Fibroblast of lung (primary cell): ENCODE data around the gene HTATIP2.

ENCODE experiments used
- CTCF ChIP-seq, 2 donors: IDR thresholded peaks in 1 of 2; conservative IDR thresholded peaks in 1 of 2; 1 replicate in 1 of 2; 2 replicates in 1 of 2; pipeline ENCODE4 v1.5.1; 2011 to 2012; ENCODE audit warnings: low read length in 2 of 2, control low read depth in 1 of 2, inconsistent platforms in 1 of 2, low read depth in 1 of 2, mild to moderate bottlenecking in 1 of 2
- EZH2 ChIP-seq: IDR thresholded peaks from 2 replicates; pipeline ENCODE4 v1.5.1; 2012; ENCODE audit warnings: low read length, control low read depth, mild to moderate bottlenecking; ENCODE audit errors: missing control alignments

- TF ChIP-seq CTCF (conservative IDR thresholded peaks at IDR 0.05 in 1 of 2, IDR thresholded peaks at IDR 0.05 in 1 of 2; ENCODE audit: low read depth in 1 of 2, low read length in 2 of 2): no peak
- TF ChIP-seq EZH2: no peak
These were observed 4.9 kb downstream of the HTATIP2 start for GRCh38 chr11:20368438-20368837.
